Vagina (tissue), 2 donors: ENCODE measurements around the gene TBX18. TPM values are rescaled to one million over a fixed set of nuclear protein-coding genes. Genes with fewer than 3 reads are reported as not detected.

Source experiments
- DNase-seq, 2 donors: peaks; one replicate each; pipeline ENCODE4 v3.0.0-alpha.2; 2017; ENCODE audit errors: extremely low spot score in 2 of 2
- H3K27ac ChIP-seq: fragments of 200-600 bp; sonication (generic); one replicate; pipeline ENCODE4 v1.5.1; 2019
- H3K27me3 ChIP-seq: fragments of 200-600 bp; sonication (generic); one replicate; pipeline ENCODE4 v1.5.1; 2019
- H3K36me3 ChIP-seq, 2 donors: fragments of 200-600 bp; sonication (generic); one replicate each; pipeline ENCODE4 v1.5.1; 2017 to 2019
- H3K4me1 ChIP-seq: fragments of 200-600 bp; sonication (generic); one replicate; pipeline ENCODE4 v1.5.1; 2019
- H3K4me3 ChIP-seq, 2 donors: fragments of 200-600 bp; sonication (generic); 1 replicate in 1 of 2; 2 replicates in 1 of 2; pipeline ENCODE4 v1.5.1; 2016 to 2019
- H3K9me3 ChIP-seq: fragments of 200-600 bp; sonication (generic); one replicate; pipeline ENCODE4 v1.5.1; 2019
- POLR2A ChIP-seq, 2 donors: fragments of 450-650 bp; IDR thresholded peaks; one replicate each; pipeline ENCODE4 v1.6.1; 2017; ENCODE audit warnings: antibody characterized with exemption in 2 of 2, mild to moderate bottlenecking in 2 of 2, moderate library complexity in 2 of 2
- POLR2AphosphoS5 ChIP-seq, 2 donors: sonication (generic); formaldehyde crosslinking; IDR thresholded peaks; one replicate each; pipeline ENCODE4 v1.9.0; 2017; ENCODE audit warnings: antibody characterized with exemption in 2 of 2, mild to moderate bottlenecking in 2 of 2, low read depth in 1 of 2; ENCODE audit not compliant: insufficient read depth in 1 of 2
- intact Hi-C: fragments of 100-400 bp; cut with DNase I; formaldehyde crosslinking; loops from one replicate; pipeline ENCODE4 v1.15.1; 2023
- total RNA-seq: library from RNA; depleted of rRNA; stranded (reverse); fragments of >200 nt; gene quantifications from one replicate; pipeline ENCODE4 v1.2.3, GENCODE V29; 2016
- TF ChIP-seq, protein P1 (sequence below), 3 experiments: fragments of 450-650 bp in 2 of 3; fragments of 200-600 bp in 1 of 3; sonication (generic) in 1 of 3; IDR thresholded peaks; one replicate each; pipeline ENCODE4 v1.5.1; 2017 to 2019; ENCODE audit warnings: antibody characterized with exemption in 3 of 3, mild to moderate bottlenecking in 2 of 3, moderate library complexity in 2 of 3

Gene TBX18
- total RNA-seq, 1 donor from 2014 or later = 9.8 TPM

DNA sequence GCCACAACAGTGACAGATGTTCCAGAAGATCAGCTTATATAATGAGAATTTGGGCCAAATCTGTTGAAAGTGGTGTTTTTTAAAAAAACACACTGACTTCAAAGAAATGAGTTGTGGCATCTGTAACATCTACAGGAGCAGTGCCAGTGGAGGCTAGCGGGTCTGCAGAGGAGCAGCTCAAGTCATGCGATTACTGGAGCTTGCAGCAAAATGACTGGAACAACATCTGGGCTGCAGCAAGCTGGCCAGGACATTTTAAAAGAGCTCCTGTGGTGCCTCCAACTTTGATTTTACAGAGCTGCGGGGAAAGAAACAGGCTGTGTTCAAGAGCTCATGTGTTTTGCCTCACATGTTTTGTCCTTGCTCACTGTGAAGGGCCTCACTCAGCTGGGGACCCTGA, 57.2 kb downstream of the TBX18 start:
- TF ChIP-seq POLR2A (IDR thresholded peaks at IDR 0.05) = no peak
- TF ChIP-seq, protein P1, sequence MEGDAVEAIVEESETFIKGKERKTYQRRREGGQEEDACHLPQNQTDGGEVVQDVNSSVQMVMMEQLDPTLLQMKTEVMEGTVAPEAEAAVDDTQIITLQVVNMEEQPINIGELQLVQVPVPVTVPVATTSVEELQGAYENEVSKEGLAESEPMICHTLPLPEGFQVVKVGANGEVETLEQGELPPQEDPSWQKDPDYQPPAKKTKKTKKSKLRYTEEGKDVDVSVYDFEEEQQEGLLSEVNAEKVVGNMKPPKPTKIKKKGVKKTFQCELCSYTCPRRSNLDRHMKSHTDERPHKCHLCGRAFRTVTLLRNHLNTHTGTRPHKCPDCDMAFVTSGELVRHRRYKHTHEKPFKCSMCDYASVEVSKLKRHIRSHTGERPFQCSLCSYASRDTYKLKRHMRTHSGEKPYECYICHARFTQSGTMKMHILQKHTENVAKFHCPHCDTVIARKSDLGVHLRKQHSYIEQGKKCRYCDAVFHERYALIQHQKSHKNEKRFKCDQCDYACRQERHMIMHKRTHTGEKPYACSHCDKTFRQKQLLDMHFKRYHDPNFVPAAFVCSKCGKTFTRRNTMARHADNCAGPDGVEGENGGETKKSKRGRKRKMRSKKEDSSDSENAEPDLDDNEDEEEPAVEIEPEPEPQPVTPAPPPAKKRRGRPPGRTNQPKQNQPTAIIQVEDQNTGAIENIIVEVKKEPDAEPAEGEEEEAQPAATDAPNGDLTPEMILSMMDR (IDR thresholded peaks at IDR 0.05) = no peak
- no peak for TF ChIP-seq POLR2AphosphoS5 (IDR thresholded peaks at IDR 0.05; ENCODE audit: insufficient read depth in 1 of 2, low read depth in 1 of 2)
- no peaks in the 10 kb centered on the region for H3K27me3 ChIP-seq
- H3K9me3 ChIP-seq = no peaks in the 10 kb centered on the region
- intact Hi-C loops = no loop called here
- H3K27ac ChIP-seq = no peak overlapping the region
- no peaks in the 10 kb centered on the region for H3K36me3 ChIP-seq
- H3K4me1 ChIP-seq = no peaks in the 10 kb centered on the region
- no peak overlapping the region for H3K4me3 ChIP-seq
- no peak for DNase-seq

DNA sequence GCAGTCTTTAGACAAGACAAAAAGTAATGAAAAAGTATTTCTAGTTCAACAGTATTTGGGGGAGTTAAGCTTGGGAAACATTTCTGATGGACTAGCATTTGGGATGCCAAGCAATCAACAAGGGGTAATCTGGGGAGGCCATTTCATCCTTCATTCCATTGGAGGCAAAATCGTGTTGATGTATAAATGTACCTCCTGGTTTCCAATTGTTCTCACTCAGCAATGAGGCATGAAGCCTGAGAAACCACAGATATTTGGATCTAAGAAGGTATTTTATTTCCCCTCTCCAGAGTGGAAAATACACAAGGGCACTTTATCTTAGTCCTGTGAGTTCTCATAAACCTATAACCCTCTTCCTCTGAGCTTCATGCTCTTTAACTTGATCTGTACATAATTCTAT, 68.2 kb downstream of the TBX18 start:
- Histone ChIP-seq H3K9me3 (no peaks in the 10 kb centered on the region), H3K4me1 (no peaks in the 10 kb centered on the region), H3K27me3 (no peaks in the 10 kb centered on the region), H3K4me3 (no peak overlapping the region), H3K36me3 (no peaks in the 10 kb centered on the region), H3K27ac (no peak overlapping the region)
- TF ChIP-seq, protein P1 (IDR thresholded peaks at IDR 0.05) = no peak
- TF ChIP-seq POLR2A (IDR thresholded peaks at IDR 0.05) = no peak
- TF ChIP-seq POLR2AphosphoS5 (IDR thresholded peaks at IDR 0.05; ENCODE audit: insufficient read depth in 1 of 2, low read depth in 1 of 2) = no peak
- DNase-seq = no peak
- intact Hi-C loops = no loop called here

DNA sequence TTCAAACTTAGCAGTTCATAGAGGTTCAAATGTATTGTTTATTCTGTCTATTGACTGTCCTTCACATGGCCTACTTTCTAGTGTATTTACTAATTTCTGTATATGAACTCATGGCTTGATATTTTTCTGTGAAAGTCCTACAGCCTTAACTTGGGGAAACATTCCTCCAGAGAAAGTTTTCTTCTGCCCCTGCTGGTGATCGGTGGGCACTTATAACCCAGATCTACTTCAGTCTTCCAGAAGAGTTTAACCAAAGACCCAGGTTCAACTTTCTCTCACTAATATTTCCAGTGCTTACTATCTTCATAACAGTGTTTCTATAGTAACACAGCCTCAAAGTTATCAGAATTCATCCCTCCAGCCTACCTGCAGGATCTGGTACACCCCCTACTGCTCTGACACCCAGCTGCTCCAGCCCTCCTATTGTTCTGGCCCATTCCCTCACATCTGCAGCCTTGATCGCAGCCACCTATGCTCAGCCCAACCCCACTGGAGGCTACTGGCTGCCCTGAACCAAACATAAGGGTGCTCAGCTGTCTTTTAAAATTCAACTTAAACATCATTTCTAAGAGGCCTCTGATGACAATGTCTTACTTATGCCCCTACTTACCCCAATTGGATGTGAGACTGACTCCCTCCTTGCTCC, 72.3 kb downstream of the TBX18 start:
- no peak overlapping the region for H3K4me3 ChIP-seq
- no peak for DNase-seq
- intact Hi-C loops = no loop called here

DNA sequence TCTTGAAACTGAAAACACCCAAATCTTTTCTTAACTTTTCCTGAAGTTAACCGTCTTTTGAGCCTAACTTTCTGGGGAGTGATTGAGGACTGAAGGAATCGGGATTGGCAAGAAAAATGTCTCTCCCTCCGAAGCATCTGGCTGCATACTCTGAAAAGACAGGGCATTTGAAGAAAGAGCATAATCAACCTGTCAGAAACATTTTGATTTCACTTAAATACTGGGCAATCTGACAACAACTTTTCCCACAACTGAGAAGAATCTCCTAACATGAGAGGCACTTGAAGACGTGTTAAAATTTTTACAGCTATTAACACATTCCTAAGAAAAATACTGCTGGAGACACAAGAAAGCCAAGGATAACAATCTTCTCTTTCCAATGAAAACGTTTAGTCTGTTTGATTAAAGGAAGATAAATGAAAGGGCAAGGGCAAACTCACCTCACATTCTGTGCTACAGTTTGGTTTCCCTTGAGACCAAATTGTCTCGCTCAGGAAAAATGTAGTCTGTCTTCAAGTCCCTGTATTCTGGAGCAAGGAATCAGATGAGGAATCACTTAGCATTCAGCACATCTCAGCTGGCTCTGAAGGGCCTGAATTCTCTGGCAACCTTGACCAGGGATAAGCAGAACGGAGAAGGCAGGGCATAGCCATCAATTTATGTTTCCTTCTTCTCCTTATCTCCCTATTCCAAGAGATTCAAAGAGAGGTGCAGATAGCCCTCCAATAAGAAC, 76.1 kb downstream of the TBX18 start:
- Histone ChIP-seq H3K9me3 (no peaks in the 10 kb centered on the region), H3K36me3 (no peaks in the 10 kb centered on the region), H3K27ac (no peak overlapping the region), H3K4me1 (no peaks in the 10 kb centered on the region), H3K4me3 (no peak overlapping the region), H3K27me3 (no peaks in the 10 kb centered on the region)
- TF ChIP-seq, protein P1 (IDR thresholded peaks at IDR 0.05) = no peak
- TF ChIP-seq POLR2AphosphoS5 (IDR thresholded peaks at IDR 0.05; ENCODE audit: insufficient read depth in 1 of 2, low read depth in 1 of 2) (no peak), POLR2A (IDR thresholded peaks at IDR 0.05) (no peak)
- intact Hi-C loops = no loop called here
- DNase-seq = no peak

More for the DNA sequence above, 72.3 kb downstream of the TBX18 start:
- H3K9me3 ChIP-seq = no peaks in the 10 kb centered on the region
- H3K36me3 ChIP-seq = no peaks in the 10 kb centered on the region
- TF ChIP-seq POLR2A (IDR thresholded peaks at IDR 0.05) = no peak
- TF ChIP-seq, protein P1 (IDR thresholded peaks at IDR 0.05) = no peak
- no peak for TF ChIP-seq POLR2AphosphoS5 (IDR thresholded peaks at IDR 0.05; ENCODE audit: insufficient read depth in 1 of 2, low read depth in 1 of 2)
- H3K4me1 ChIP-seq = no peaks in the 10 kb centered on the region
- no peaks in the 10 kb centered on the region for H3K27me3 ChIP-seq
- H3K27ac ChIP-seq = no peak overlapping the region

DNA sequence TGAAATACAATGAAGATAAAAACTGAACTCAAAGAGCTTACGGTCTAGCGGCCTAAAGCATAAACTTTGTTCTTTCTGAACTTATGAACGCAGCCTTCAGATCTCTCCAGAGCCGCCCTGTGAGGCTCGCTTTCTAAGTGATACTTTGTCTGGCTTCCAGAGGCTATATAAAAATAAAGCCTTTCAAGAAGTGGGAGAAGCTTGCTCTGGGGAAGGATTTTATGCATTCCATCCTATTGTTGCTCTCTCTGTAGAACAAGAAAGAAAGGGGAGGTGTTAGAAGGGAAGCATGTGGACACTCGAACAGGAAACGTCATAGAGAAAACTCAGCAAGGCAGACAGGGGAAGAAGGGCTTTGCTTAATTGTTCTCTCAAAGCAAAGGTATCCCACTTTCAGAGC, 77.0 kb downstream of the TBX18 start:
- no peak for TF ChIP-seq POLR2AphosphoS5 (IDR thresholded peaks at IDR 0.05; ENCODE audit: insufficient read depth in 1 of 2, low read depth in 1 of 2)
- no peak for TF ChIP-seq POLR2A (IDR thresholded peaks at IDR 0.05)
- TF ChIP-seq, protein P1 (IDR thresholded peaks at IDR 0.05) = no peak
- Histone ChIP-seq H3K27me3 (no peaks in the 10 kb centered on the region), H3K4me1 (no peaks in the 10 kb centered on the region), H3K4me3 (no peak overlapping the region), H3K36me3 (no peaks in the 10 kb centered on the region), H3K9me3 (no peaks in the 10 kb centered on the region), H3K27ac (no peak overlapping the region)
- no peak for DNase-seq
- intact Hi-C loops = no loop called here
